ENCODE results near the gene OXER1. TPM values are rescaled to one million over a fixed set of nuclear protein-coding genes. Genes with fewer than 3 reads are reported as not detected.

Gene OXER1
- total and polyA plus RNA-seq, 2 of the 13 experiments (the other 11 are each of a cell fraction or from before 2014, with no cell fraction given): 8.0 to 9.0 TPM

- no peak; the same call in 1 of the 2 replicates for TF ChIP-seq ARID5B (CRISPR knock-in tag; IDR thresholded peaks at IDR 0.05)
- TF ChIP-seq ZNF33A (CRISPR knock-in tag; IDR thresholded peaks at IDR 0.05; ENCODE audit: borderline replicate concordance): no peak
- TF ChIP-seq NFE2L1 (CRISPR knock-in tag; IDR thresholded peaks at IDR 0.05; ENCODE audit: borderline replicate concordance): no peak
- peak; percentile 59 for TF ChIP-seq ZEB1 (IDR thresholded peaks at IDR 0.05; ENCODE audit: insufficient replicate concordance, low read depth)
- no peak for TF ChIP-seq ETV5 (CRISPR knock-in tag; IDR thresholded peaks at IDR 0.05; ENCODE audit: borderline replicate concordance)
- TF ChIP-seq FOXK1 (CRISPR knock-in tag; IDR thresholded peaks at IDR 0.05; ENCODE audit: borderline replicate concordance, low read depth): no peak
- no peak for TF ChIP-seq MAX (IDR thresholded peaks at IDR 0.05)
- no peak for TF ChIP-seq TOPORS (CRISPR knock-in tag; IDR thresholded peaks at IDR 0.05)
- no peak for TF ChIP-seq KLF6 (CRISPR knock-in tag; IDR thresholded peaks at IDR 0.05)
- TF ChIP-seq U2AF2 (IDR thresholded peaks at IDR 0.05; ENCODE audit: low read depth, low read length): no peak
- 0 out of 2 replicates have a peak, but pooled peaks have one; percentile 72 for TF ChIP-seq ZNF276 (CRISPR knock-in tag; IDR thresholded peaks at IDR 0.05; ENCODE audit: low read depth)
- no peak for TF ChIP-seq TCF7 (IDR thresholded peaks at IDR 0.05; ENCODE audit: low read depth)
- TF ChIP-seq ZNF556 (CRISPR knock-in tag; IDR thresholded peaks at IDR 0.05; ENCODE audit: borderline replicate concordance): no peak
- TF ChIP-seq BRCA1 (CRISPR knock-in tag; IDR thresholded peaks at IDR 0.05): no peak
- TF ChIP-seq JUN (CRISPR knock-in tag; IDR thresholded peaks at IDR 0.05): no peak
- no peak for TF ChIP-seq TEAD2 (CRISPR knock-in tag; IDR thresholded peaks at IDR 0.05)
- TF ChIP-seq ZSCAN31 (CRISPR knock-in tag; IDR thresholded peaks at IDR 0.05; ENCODE audit: low read depth): no peak
- TF ChIP-seq ZNF724P (CRISPR knock-in tag; IDR thresholded peaks at IDR 0.05; ENCODE audit: borderline replicate concordance): no peak
- TF ChIP-seq SNRNP70 (IDR thresholded peaks at IDR 0.05; ENCODE audit: low read depth, low read length): no peak
- no peak for TF ChIP-seq ZNF235 (CRISPR knock-in tag; IDR thresholded peaks at IDR 0.05; ENCODE audit: borderline replicate concordance)
- TF ChIP-seq ZNF124 (CRISPR knock-in tag; IDR thresholded peaks at IDR 0.05): no peak
- no peak for TF ChIP-seq NFATC3 (CRISPR knock-in tag; IDR thresholded peaks at IDR 0.05)
- TF ChIP-seq ZUFSP (CRISPR knock-in tag; IDR thresholded peaks at IDR 0.05; ENCODE audit: borderline replicate concordance): no peak
- no peak for TF ChIP-seq ZBTB1 (CRISPR knock-in tag; IDR thresholded peaks at IDR 0.05; ENCODE audit: borderline replicate concordance)
These were observed 24.0 kb upstream of the OXER1 start (continued) for GRCh38 chr2:42787788-42788477.
